Upper lobe of left lung (tissue), 6 donors: Measurements from ENCODE around the gene RAB8B. TPM values are rescaled to one million over a fixed set of nuclear protein-coding genes. Genes with fewer than 3 reads are reported as not detected.

Source experiments
- ATAC-seq, 2 donors: fragments of 200-7000 bp; cut with Tn5 transposase; one replicate each; pipeline ENCODE4 v1.9.1; 2022; ENCODE audit warnings: mild to moderate bottlenecking in 2 of 2, moderate library complexity in 2 of 2; ENCODE audit not compliant: low FRiP score in 2 of 2
- DNase-seq, 2 donors: peaks; one replicate each; pipeline ENCODE4 v3.0.0-alpha.2; 2019 to 2020
- H3K27ac ChIP-seq, 4 donors: fragments of 200-600 bp; sonication (generic); one replicate each; pipeline ENCODE4 v1.5.1; 2016 to 2019
- H3K27me3 ChIP-seq, 4 donors: fragments of 200-600 bp; sonication (generic); one replicate each; pipeline ENCODE4 v1.5.1; 2017 to 2019
- H3K36me3 ChIP-seq, 4 donors: fragments of 200-600 bp; sonication (generic); one replicate each; pipeline ENCODE4 v1.5.1; 2016 to 2019
- H3K4me1 ChIP-seq, 4 donors: fragments of 200-600 bp; sonication (generic); one replicate each; pipeline ENCODE4 v1.5.1; 2018 to 2019
- H3K4me3 ChIP-seq, 4 donors: fragments of 200-600 bp; sonication (generic); one replicate each; pipeline ENCODE4 v1.5.1; 2017 to 2019; ENCODE audit warnings: mild to moderate bottlenecking in 2 of 4, moderate library complexity in 1 of 4
- H3K9me3 ChIP-seq, 4 donors: fragments of 200-600 bp; sonication (generic); one replicate each; pipeline ENCODE4 v1.5.1; 2018 to 2019
- CTCF ChIP-seq, 6 experiments: fragments of 450-650 bp in 4 of 6; fragments of 200-600 bp in 2 of 6; sonication (generic) in 2 of 6; IDR thresholded peaks; one replicate each; pipeline ENCODE4 v1.5.1; 2016 to 2019; ENCODE audit warnings: antibody characterized with exemption in 6 of 6
- EP300 ChIP-seq, 4 donors: sonication (generic); formaldehyde crosslinking; IDR thresholded peaks; one replicate each; pipeline ENCODE4 v1.5.1; 2017; ENCODE audit warnings: antibody characterized with exemption in 4 of 4, control low read depth in 2 of 4
- POLR2A ChIP-seq, 4 donors: fragments of 450-650 bp; IDR thresholded peaks; one replicate each; pipeline ENCODE4 v1.5.1; 2016 to 2017; ENCODE audit warnings: antibody characterized with exemption in 4 of 4, mild to moderate bottlenecking in 2 of 4
- POLR2AphosphoS5 ChIP-seq, 2 donors: sonication (generic); formaldehyde crosslinking; IDR thresholded peaks; one replicate each; pipeline ENCODE4 v1.5.1; 2017; ENCODE audit warnings: antibody characterized with exemption in 2 of 2
- WGBS, 2 donors: methylation state at CpG; one replicate each; pipeline ENCODE4 v1.1.5; 2017 to 2018; 5-methylcytosine and 5-hydroxymethylcytosine counted together
- total RNA-seq, 6 donors: library from RNA; depleted of rRNA in 4 of 6; stranded (reverse); fragments of >200 nt in 4 of 6; gene quantifications; one replicate each; pipeline versions ENCODE4 v1.1.0 to v1.2.1, GENCODE V29; 2016 to 2021
- donor health status: DM: no; HTN: no; CAD: no; lungs with moderate emphysema.
- donor health status: DM: no; HTN: yes; CAD: no; lungs with severe emphysema.

Gene RAB8B
- total RNA-seq, 6 donors from 2014 or later: 10.2 to 54.8 (median 39.2) TPM

GRCh38 chr15:63188247-63188925, 1.0 kb upstream of the RAB8B start:
- Histone ChIP-seq H3K36me3 (no peaks in the 10 kb centered on the region), H3K27me3 (no peaks in the 10 kb centered on the region), H3K27ac (peak overlapping the region in 3 of 4 donors; percentile 95 to 98 (median 98)), H3K9me3 (no peaks in the 10 kb centered on the region), H3K4me1 (peaks cover 23 to 37% (median 31%) of the 10 kb centered on the region in 4 donors), H3K4me3 (peak overlapping the region; percentile 22 to 95 (median 86))
- 46 to 60% methylated on average over 9 to 10 of the region's 10 CpGs for WGBS, 2 donors
- TF ChIP-seq POLR2A (IDR thresholded peaks at IDR 0.05) (no peak), CTCF (IDR thresholded peaks at IDR 0.05) (no peak), EP300 (IDR thresholded peaks at IDR 0.05) (no peak), POLR2AphosphoS5 (IDR thresholded peaks at IDR 0.05) (no peak)
- no peak for ATAC-seq
- no peak for DNase-seq

GRCh38 chr15:63189941-63190768, 749 bp downstream of the RAB8B start:
- WGBS, 2 donors: 7 to 9% methylated on average over 10 of the region's 10 CpGs
- Histone ChIP-seq H3K4me3 (peak overlapping the region; percentile 80 to 95 (median 87)), H3K27me3 (no peaks in the 10 kb centered on the region), H3K36me3 (no peaks in the 10 kb centered on the region), H3K27ac (peak overlapping the region; percentile 87 to 98 (median 96)), H3K9me3 (no peaks in the 10 kb centered on the region), H3K4me1 (peaks cover 40 to 55% (median 44%) of the 10 kb centered on the region in 4 donors)
- ATAC-seq: peak in 1 of 2 donors; percentile 21
- TF ChIP-seq EP300 (IDR thresholded peaks at IDR 0.05): no peak
- no peak for TF ChIP-seq CTCF (IDR thresholded peaks at IDR 0.05)
- no peak for TF ChIP-seq POLR2AphosphoS5 (IDR thresholded peaks at IDR 0.05)
- TF ChIP-seq POLR2A (IDR thresholded peaks at IDR 0.05): no peak
- DNase-seq: no peak

- DNase-seq: no peak
- Histone ChIP-seq H3K9me3 (no peaks in the 10 kb centered on the region), H3K4me3 (peak overlapping the region in 3 of 4 donors; percentile 80 to 95 (median 91)), H3K4me1 (peaks cover 48 to 63% (median 52%) of the 10 kb centered on the region in 4 donors), H3K36me3 (no peaks in the 10 kb centered on the region), H3K27ac (peak overlapping the region; percentile 87 to 98 (median 96)), H3K27me3 (no peaks in the 10 kb centered on the region)
- no peak for TF ChIP-seq EP300 (IDR thresholded peaks at IDR 0.05)
- no peak for TF ChIP-seq POLR2A (IDR thresholded peaks at IDR 0.05)
- no peak for TF ChIP-seq POLR2AphosphoS5 (IDR thresholded peaks at IDR 0.05)
- TF ChIP-seq CTCF (IDR thresholded peaks at IDR 0.05): no peak
- ATAC-seq: no peak
- 33 to 38% methylated on average over 3 of the region's 3 CpGs for WGBS, 2 donors
These were observed 1.6 kb downstream of the RAB8B start for GRCh38 chr15:63190769-63191649.

GRCh38 chr15:63191895-63192618, 2.7 kb downstream of the RAB8B start:
- WGBS, 2 donors: 39 to 43% methylated on average over 3 of the region's 3 CpGs
- Histone ChIP-seq H3K27me3 (no peaks in the 10 kb centered on the region), H3K36me3 (no peaks in the 10 kb centered on the region), H3K9me3 (no peaks in the 10 kb centered on the region), H3K4me1 (peaks cover 48 to 73% (median 61%) of the 10 kb centered on the region in 4 donors), H3K27ac (peak overlapping the region; percentile 87 to 98 (median 96)), H3K4me3 (peak overlapping the region in 1 of 4 donors; percentile 95)
- DNase-seq (no peak), ATAC-seq (no peak)
- no peak for TF ChIP-seq POLR2A (IDR thresholded peaks at IDR 0.05)
- TF ChIP-seq CTCF (IDR thresholded peaks at IDR 0.05): no peak
